HG03045 (cell line): ENCODE results near the gene INHBE.

ENCODE experiments used
- ATAC-seq: cut with Tn5 transposase; IDR thresholded peaks from one replicate; pipeline ENCODE4 v1.9.1; 2021; ENCODE audit warnings: mild to moderate bottlenecking, moderate library complexity; ENCODE audit not compliant: unreplicated experiment

Gene INHBE

GRCh38 chr12:57473886-57474285, 18.8 kb downstream of the INHBE start:
- ATAC-seq: no peak

- no peak for ATAC-seq
These were observed 19.3 kb downstream of the INHBE start for GRCh38 chr12:57474430-57474829.

- ATAC-seq: no peak
These were observed 19.8 kb downstream of the INHBE start for GRCh38 chr12:57474862-57475261.

GRCh38 chr12:57475271-57476161, 20.4 kb downstream of the INHBE start:
- no peak for ATAC-seq

GRCh38 chr12:57476162-57476992, 21.3 kb downstream of the INHBE start:
- ATAC-seq: no peak

- no peak for ATAC-seq
These were observed 22.0 kb downstream of the INHBE start for GRCh38 chr12:57476993-57477709.

GRCh38 chr12:57477710-57478681, 22.9 kb downstream of the INHBE start:
- ATAC-seq: peak; percentile 34

GRCh38 chr12:57479043-57479375, 23.9 kb downstream of the INHBE start:
- no peak for ATAC-seq

GRCh38 chr12:57479376-57480115, 24.4 kb downstream of the INHBE start, which contains the start of gene ARHGAP9:
Gene ARHGAP9, minus strand, starts transcription at chr12:57479866. Its CDS starts 460 bp downstream, at chr12:57479406.
- ATAC-seq: no peak

- no peak for ATAC-seq
These were observed 26.6 kb downstream of the INHBE start for GRCh38 chr12:57481671-57482070.

GRCh38 chr12:57483466-57483865, 28.4 kb downstream of the INHBE start:
- no peak for ATAC-seq

- no peak for ATAC-seq
These were observed 30.6 kb downstream of the INHBE start for GRCh38 chr12:57485695-57486094.

GRCh38 chr12:57487055-57487596, 32.0 kb downstream of the INHBE start:
- ATAC-seq: no peak

GRCh38 chr12:57487597-57488401, 32.7 kb downstream of the INHBE start, which contains the start of gene MARS1:
Gene MARS1, plus strand, starts transcription at chr12:57488068. Its CDS starts 23 bp downstream, at chr12:57488091.
- peak; percentile 95 for ATAC-seq

GRCh38 chr12:57488402-57489156, 33.5 kb downstream of the INHBE start:
- ATAC-seq: peak; percentile 17

GRCh38 chr12:57489157-57489641, 34.1 kb downstream of the INHBE start:
- no peak for ATAC-seq

GRCh38 chr12:57490126-57490525, 35.0 kb downstream of the INHBE start:
- ATAC-seq: no peak
